GM21423 (cell line): ENCODE data around the gene GABRP.

Source experiments
- ATAC-seq: cut with Tn5 transposase; IDR thresholded peaks from one replicate; pipeline ENCODE4 v1.9.1; 2021; ENCODE audit warnings: mild to moderate bottlenecking, moderate library complexity; ENCODE audit not compliant: unreplicated experiment

The GABRP gene

DNA sequence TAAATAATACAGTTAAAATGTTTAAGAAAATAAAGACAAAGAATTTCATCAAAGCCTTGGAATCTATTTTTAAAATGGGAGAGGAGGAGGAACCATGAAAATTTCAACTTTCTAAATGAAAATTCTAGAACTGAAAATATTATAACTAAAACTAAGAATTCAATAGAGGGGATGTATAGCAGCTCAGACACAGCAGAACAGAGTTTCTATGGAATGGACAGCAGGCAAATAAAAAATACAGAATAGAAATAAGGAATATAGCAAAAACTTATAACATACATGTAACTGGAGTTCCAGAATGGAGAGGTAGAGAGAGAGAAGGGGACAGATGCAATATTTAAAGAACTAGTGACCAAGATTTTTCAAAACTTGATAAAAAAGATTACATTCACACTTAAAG lies 76.9 kb downstream of the GABRP start:
- no peak for ATAC-seq

DNA sequence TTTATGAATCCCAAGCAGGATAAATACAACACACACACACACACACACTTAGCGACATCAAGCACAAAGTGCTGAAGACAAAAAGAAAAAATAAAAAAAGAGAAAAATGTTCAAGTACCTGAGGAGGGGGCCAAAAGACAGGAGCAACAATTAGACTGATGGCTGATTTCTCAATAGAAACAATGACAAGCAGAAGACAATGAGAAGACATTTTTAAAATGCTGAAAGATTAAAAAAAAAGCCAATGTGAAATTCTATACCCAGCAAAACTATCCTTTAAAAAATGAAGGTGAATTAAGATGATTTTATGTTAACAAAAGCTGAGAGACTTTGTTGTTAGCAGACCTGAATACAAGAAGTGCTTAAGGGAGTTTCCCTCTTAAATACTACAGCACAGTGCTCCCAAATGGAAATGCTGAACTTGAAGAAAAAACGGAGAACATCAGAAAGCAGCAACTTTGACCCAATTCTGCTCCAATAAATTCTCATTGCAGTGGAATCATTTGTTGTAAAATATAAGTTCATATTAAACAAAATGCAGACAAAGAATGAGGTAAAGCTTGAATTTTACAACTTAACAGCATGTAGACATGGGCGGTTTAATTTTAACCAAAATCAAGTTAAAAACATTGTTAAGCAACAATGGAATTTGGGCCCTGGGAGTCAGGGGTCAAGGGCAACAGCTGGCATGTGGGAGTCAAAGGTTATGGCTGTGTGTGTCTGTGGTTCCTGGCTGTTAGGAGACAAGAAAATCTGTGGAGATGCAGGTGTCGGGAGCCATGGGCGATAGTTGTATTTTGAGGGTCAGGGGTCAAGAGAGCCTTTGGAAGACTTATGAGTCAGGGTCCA lies 77.5 kb downstream of the GABRP start:
- ATAC-seq, result no peak

DNA sequence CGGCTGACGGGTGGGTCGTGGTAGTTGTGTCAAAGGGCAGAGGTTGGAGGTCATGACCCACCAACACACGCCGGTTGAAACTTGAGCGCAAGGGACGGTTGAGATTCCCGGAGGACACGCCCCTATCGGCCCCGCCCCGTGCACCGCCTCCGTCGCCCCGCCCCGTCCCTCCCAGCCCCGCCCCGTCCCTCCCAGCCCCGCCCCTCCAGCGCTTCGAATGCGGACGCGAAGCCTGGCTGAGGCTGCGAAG lies 78.1 kb downstream of the GABRP start:
- ATAC-seq, result no peak

DNA sequence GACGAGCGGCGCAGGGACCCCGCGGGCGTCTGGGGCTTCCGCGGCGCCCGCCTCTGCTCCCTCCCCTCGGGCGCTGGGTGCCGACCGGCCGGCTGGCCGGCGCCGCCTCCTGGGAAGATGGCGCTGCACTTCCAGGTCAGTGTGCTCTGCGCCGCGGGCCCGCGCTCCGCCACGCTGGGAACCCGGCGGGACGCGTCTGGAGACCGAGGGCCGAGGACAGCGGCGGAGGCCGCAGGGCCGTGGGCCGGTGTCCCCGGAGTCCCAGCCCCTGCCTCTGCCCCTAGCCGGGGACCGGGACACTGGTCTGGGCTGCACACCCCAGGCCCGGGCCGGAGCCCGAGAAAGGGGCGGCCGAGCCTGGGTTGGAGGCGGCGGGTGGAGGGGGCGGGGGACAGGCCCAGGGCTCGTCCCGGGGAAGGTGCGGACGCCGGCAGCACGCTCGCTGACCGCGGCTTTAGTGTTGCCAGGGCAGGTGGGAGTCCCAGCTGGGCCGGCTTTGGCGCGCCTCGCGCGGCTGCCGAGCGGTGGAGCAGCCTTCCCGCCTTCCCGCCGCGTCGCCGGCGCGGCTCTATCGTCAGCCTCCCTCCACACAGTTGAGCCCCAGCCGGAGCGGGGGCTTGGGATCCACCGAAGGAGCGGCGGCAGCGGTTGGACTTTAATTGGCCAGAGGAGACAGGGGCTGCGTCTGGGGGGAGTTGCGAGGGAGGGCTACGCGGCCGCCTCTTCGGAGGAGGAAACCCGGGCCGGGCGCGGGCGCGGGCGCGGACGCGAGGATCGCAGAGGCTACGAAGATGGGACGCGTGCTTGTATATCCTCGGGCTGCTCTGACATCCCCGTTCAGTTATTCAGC lies 78.6 kb downstream of the GABRP start, which contains the start of gene RANBP17:
Gene RANBP17 (plus strand): TSS at position 102 of the 850 bp plus-strand sequence.
- no peak for ATAC-seq

DNA sequence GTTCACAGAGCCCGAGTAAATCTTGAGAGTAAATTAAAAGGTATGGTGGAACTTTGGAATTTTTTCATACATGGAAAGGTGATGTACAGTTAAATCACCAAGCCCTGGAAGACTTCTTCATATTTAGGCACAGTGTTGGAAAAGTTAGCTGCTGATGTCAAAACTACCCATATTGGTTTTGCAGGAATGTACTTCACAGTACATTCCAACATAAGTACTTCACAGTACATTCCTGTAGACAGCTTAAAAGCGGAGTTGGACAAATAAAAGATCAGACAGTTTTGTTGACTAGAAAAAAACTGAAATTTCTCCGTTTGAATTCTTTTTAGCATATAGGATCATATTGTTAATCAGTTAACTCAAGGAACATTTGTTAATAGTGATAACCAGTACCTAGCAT lies 80.1 kb downstream of the GABRP start:
- ATAC-seq, result no peak
